ENCODE data around the gene RAB7B. TPM values are rescaled to one million over a fixed set of nuclear protein-coding genes. Genes with fewer than 3 reads are reported as not detected.
A peak's percentile ranks its signal among the peaks of the same experiment; 100 is the strongest.
"Not testable (repeated sequence)": the region's sequence is repeated elsewhere in the genome, so short reads cannot be mapped to it uniquely, and the experiment has no call there.

RAB7B gene
- 0.10 TPM for total RNA-seq

- H3K4me3 ChIP-seq (ENCODE audit: low read length): no peak within 1 kb of the TSS
Measured at GRCh38 chr1:206002871-206003801, at the start of gene RAB7B. RAB7B (minus strand) TSS chr1:206003395; CDS start chr1:205994135, 9,260 bp downstream.

GRCh38 chr1:206052231-206052865, 49.2 kb upstream of the RAB7B start:
- H3K4me3 ChIP-seq (ENCODE audit: low read length): not testable (repeated sequence)
- peaks cover 56% of the 10 kb centered on the region for H3K4me1 ChIP-seq (ENCODE audit: insufficient read depth, low read length)

More at GRCh38 chr1:206002871-206003801, at the start of gene RAB7B:
- Histone ChIP-seq H3K9me3 (ENCODE audit: low read depth, low read length) (no peaks in the 10 kb centered on the region), H3K27me3 (ENCODE audit: insufficient read depth, low read length) (no peaks in the 10 kb centered on the region), H3K4me1 (ENCODE audit: insufficient read depth, low read length) (peaks cover 54% of the 10 kb centered on the region)

GRCh38 chr1:206050655-206051235, 47.5 kb upstream of the RAB7B start:
- peaks cover 56% of the 10 kb centered on the region for H3K4me1 ChIP-seq (ENCODE audit: insufficient read depth, low read length)
- H3K4me3 ChIP-seq (ENCODE audit: low read length): no peak overlapping the region
- no peaks in the 10 kb centered on the region for H3K27me3 ChIP-seq (ENCODE audit: insufficient read depth, low read length)

More at GRCh38 chr1:206052231-206052865, 49.2 kb upstream of the RAB7B start:
- not testable (repeated sequence) for H3K9me3 ChIP-seq (ENCODE audit: low read depth, low read length); H3K27me3 ChIP-seq (ENCODE audit: insufficient read depth, low read length)

GRCh38 chr1:206049919-206050600, 46.9 kb upstream of the RAB7B start:
- H3K4me3 ChIP-seq (ENCODE audit: low read length): no peak overlapping the region
- no peaks in the 10 kb centered on the region for H3K27me3 ChIP-seq (ENCODE audit: insufficient read depth, low read length)
- H3K4me1 ChIP-seq (ENCODE audit: insufficient read depth, low read length): peaks cover 56% of the 10 kb centered on the region
- no peaks in the 10 kb centered on the region for H3K9me3 ChIP-seq (ENCODE audit: low read depth, low read length)

More at GRCh38 chr1:206050655-206051235, 47.5 kb upstream of the RAB7B start:
- no peaks in the 10 kb centered on the region for H3K9me3 ChIP-seq (ENCODE audit: low read depth, low read length)

GRCh38 chr1:206049293-206049692, 46.1 kb upstream of the RAB7B start:
- H3K27me3 ChIP-seq (ENCODE audit: insufficient read depth, low read length): no peaks in the 10 kb centered on the region
- H3K4me1 ChIP-seq (ENCODE audit: insufficient read depth, low read length): peaks cover 56% of the 10 kb centered on the region
- H3K4me3 ChIP-seq (ENCODE audit: low read length): no peak overlapping the region
- no peaks in the 10 kb centered on the region for H3K9me3 ChIP-seq (ENCODE audit: low read depth, low read length)

GRCh38 chr1:206048582-206048981, 45.4 kb upstream of the RAB7B start:
- no peaks in the 10 kb centered on the region for H3K27me3 ChIP-seq (ENCODE audit: insufficient read depth, low read length)
- H3K4me1 ChIP-seq (ENCODE audit: insufficient read depth, low read length): peaks cover 56% of the 10 kb centered on the region
- no peaks in the 10 kb centered on the region for H3K9me3 ChIP-seq (ENCODE audit: low read depth, low read length)
- no peak overlapping the region for H3K4me3 ChIP-seq (ENCODE audit: low read length)

- Histone ChIP-seq H3K9me3 (ENCODE audit: low read depth, low read length) (no peaks in the 10 kb centered on the region), H3K4me3 (ENCODE audit: low read length) (no peak overlapping the region), H3K27me3 (ENCODE audit: insufficient read depth, low read length) (no peaks in the 10 kb centered on the region), H3K4me1 (ENCODE audit: insufficient read depth, low read length) (peaks cover 55% of the 10 kb centered on the region)
Measured at GRCh38 chr1:206047271-206047670, 44.1 kb upstream of the RAB7B start.

GRCh38 chr1:206041640-206042039, 38.4 kb upstream of the RAB7B start:
- Histone ChIP-seq H3K4me3 (ENCODE audit: low read length) (no peak overlapping the region), H3K4me1 (ENCODE audit: insufficient read depth, low read length) (peaks cover 44% of the 10 kb centered on the region), H3K9me3 (ENCODE audit: low read depth, low read length) (no peaks in the 10 kb centered on the region), H3K27me3 (ENCODE audit: insufficient read depth, low read length) (no peaks in the 10 kb centered on the region)

- Histone ChIP-seq H3K4me3 (ENCODE audit: low read length) (no peak overlapping the region), H3K9me3 (ENCODE audit: low read depth, low read length) (no peaks in the 10 kb centered on the region), H3K4me1 (ENCODE audit: insufficient read depth, low read length) (peaks cover 48% of the 10 kb centered on the region), H3K27me3 (ENCODE audit: insufficient read depth, low read length) (no peaks in the 10 kb centered on the region)
Measured at GRCh38 chr1:206040328-206040727, 37.1 kb upstream of the RAB7B start.

GRCh38 chr1:206039046-206039973, 36.1 kb upstream of the RAB7B start:
- H3K27me3 ChIP-seq (ENCODE audit: insufficient read depth, low read length): no peaks in the 10 kb centered on the region
- no peaks in the 10 kb centered on the region for H3K9me3 ChIP-seq (ENCODE audit: low read depth, low read length)
- H3K4me1 ChIP-seq (ENCODE audit: insufficient read depth, low read length): peaks cover 58% of the 10 kb centered on the region
- H3K4me3 ChIP-seq (ENCODE audit: low read length): no peak overlapping the region

- Histone ChIP-seq H3K4me1 (ENCODE audit: insufficient read depth, low read length) (peaks cover 56% of the 10 kb centered on the region), H3K27me3 (ENCODE audit: insufficient read depth, low read length) (no peaks in the 10 kb centered on the region), H3K4me3 (ENCODE audit: low read length) (no peak overlapping the region), H3K9me3 (ENCODE audit: low read depth, low read length) (no peaks in the 10 kb centered on the region)
Measured at GRCh38 chr1:206037581-206037980, 34.4 kb upstream of the RAB7B start.

- Histone ChIP-seq H3K9me3 (ENCODE audit: low read depth, low read length) (no peaks in the 10 kb centered on the region), H3K4me1 (ENCODE audit: insufficient read depth, low read length) (peaks cover 62% of the 10 kb centered on the region), H3K4me3 (ENCODE audit: low read length) (no peak overlapping the region), H3K27me3 (ENCODE audit: insufficient read depth, low read length) (no peaks in the 10 kb centered on the region)
Measured at GRCh38 chr1:206036663-206037455, 33.7 kb upstream of the RAB7B start.

- Histone ChIP-seq H3K9me3 (ENCODE audit: low read depth, low read length) (no peaks in the 10 kb centered on the region), H3K27me3 (ENCODE audit: insufficient read depth, low read length) (no peaks in the 10 kb centered on the region), H3K4me3 (ENCODE audit: low read length) (peak overlapping the region; percentile 15), H3K4me1 (ENCODE audit: insufficient read depth, low read length) (peaks cover 58% of the 10 kb centered on the region)
Measured at GRCh38 chr1:206035027-206035426, 31.8 kb upstream of the RAB7B start.

All from mononuclear cell (primary cell).